ENCODE data around the gene MEMO1. TPM values are rescaled to one million over a fixed set of nuclear protein-coding genes. Genes with fewer than 3 reads are reported as not detected.

The MEMO1 gene
- total RNA-seq, 1 experiment from 2014 or later, result 44.7 TPM

DNA sequence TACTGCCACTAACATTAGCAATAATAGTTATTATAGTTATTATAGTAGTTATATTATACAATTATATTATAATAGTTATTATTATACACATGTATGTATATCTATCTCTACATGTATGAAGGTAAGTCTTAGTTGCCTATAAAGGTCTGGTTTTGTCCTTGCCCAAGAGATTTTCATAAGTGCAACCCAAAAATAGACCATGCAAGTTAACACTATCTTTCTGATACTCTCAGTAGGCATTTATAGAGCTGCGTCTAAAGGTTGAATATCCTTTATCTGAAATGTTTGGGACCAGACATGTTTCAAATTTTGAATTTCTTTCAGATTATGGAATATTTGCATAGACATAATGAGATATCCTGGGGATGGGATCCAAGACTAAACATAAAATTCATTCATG lies 175.4 kb downstream of the MEMO1 start:
- Histone ChIP-seq H3K36me3 (ENCODE audit: control insufficient read depth in 1 of 2, insufficient read depth in 2 of 2, low read length in 2 of 2) (no peaks in the 10 kb centered on the region), H4K20me1 (ENCODE audit: insufficient read depth) (no peaks in the 10 kb centered on the region), H3K4me3 (replicated peaks in 1 of 2; ENCODE audit: low read depth in 1 of 2, low read length in 2 of 2) (no peak overlapping the region), H3K9ac (ENCODE audit: low read length) (no peak overlapping the region), H3K27me3 (ENCODE audit: insufficient read depth, low read length) (no peaks in the 10 kb centered on the region), H3K27ac (ENCODE audit: low read depth, low read length) (no peak overlapping the region), H3K79me2 (ENCODE audit: insufficient read depth, low read length) (no peaks in the 10 kb centered on the region), H3K9me2 (ENCODE audit: insufficient read depth) (no peaks in the 10 kb centered on the region), H2AFZ (ENCODE audit: low read depth, low read length, poor library complexity, severe bottlenecking) (no peak overlapping the region), H3K9me3 (ENCODE audit: control insufficient read depth in 1 of 2, insufficient read depth in 1 of 2, low read depth in 1 of 2, low read length in 2 of 2) (no peaks in the 10 kb centered on the region), H3K4me1 (ENCODE audit: control insufficient read depth in 1 of 2, insufficient read depth in 2 of 2, low read length in 2 of 2) (no peaks in the 10 kb centered on the region), H3K4me2 (ENCODE audit: low read length) (no peak overlapping the region)
- no TSS peak for BruUV-seq (replicated peaks)
- ChIA-PET RAD21 (ENCODE audit: low non-redundant PET in 1 of 2, low total read pairs in 2 of 2, uncharacterized antibody in 2 of 2, unreplicated experiment in 2 of 2) (no interaction called here), CTCF (no interaction called here), POLR2A (no interaction called here)
- DNase-seq (ENCODE audit: low read depth, low spot score) (no peak), ATAC-seq (no peak)
- TF ChIP-seq, protein P1, sequence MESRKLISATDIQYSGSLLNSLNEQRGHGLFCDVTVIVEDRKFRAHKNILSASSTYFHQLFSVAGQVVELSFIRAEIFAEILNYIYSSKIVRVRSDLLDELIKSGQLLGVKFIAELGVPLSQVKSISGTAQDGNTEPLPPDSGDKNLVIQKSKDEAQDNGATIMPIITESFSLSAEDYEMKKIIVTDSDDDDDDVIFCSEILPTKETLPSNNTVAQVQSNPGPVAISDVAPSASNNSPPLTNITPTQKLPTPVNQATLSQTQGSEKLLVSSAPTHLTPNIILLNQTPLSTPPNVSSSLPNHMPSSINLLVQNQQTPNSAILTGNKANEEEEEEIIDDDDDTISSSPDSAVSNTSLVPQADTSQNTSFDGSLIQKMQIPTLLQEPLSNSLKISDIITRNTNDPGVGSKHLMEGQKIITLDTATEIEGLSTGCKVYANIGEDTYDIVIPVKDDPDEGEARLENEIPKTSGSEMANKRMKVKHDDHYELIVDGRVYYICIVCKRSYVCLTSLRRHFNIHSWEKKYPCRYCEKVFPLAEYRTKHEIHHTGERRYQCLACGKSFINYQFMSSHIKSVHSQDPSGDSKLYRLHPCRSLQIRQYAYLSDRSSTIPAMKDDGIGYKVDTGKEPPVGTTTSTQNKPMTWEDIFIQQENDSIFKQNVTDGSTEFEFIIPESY (IDR thresholded peaks at IDR 0.05; ENCODE audit: extremely low read depth, insufficient replicate concordance, low read length), result no peak
- TF ChIP-seq, protein P2, sequence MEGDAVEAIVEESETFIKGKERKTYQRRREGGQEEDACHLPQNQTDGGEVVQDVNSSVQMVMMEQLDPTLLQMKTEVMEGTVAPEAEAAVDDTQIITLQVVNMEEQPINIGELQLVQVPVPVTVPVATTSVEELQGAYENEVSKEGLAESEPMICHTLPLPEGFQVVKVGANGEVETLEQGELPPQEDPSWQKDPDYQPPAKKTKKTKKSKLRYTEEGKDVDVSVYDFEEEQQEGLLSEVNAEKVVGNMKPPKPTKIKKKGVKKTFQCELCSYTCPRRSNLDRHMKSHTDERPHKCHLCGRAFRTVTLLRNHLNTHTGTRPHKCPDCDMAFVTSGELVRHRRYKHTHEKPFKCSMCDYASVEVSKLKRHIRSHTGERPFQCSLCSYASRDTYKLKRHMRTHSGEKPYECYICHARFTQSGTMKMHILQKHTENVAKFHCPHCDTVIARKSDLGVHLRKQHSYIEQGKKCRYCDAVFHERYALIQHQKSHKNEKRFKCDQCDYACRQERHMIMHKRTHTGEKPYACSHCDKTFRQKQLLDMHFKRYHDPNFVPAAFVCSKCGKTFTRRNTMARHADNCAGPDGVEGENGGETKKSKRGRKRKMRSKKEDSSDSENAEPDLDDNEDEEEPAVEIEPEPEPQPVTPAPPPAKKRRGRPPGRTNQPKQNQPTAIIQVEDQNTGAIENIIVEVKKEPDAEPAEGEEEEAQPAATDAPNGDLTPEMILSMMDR (IDR thresholded peaks at IDR 0.05 in 2 of 3, conservative IDR thresholded peaks at IDR 0.05 in 1 of 3; ENCODE audit: borderline replicate concordance in 1 of 3, insufficient read depth in 1 of 3, low read depth in 2 of 3, low read length in 2 of 3), result no peak
- TF ChIP-seq, protein P3, sequence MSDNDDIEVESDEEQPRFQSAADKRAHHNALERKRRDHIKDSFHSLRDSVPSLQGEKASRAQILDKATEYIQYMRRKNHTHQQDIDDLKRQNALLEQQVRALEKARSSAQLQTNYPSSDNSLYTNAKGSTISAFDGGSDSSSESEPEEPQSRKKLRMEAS (IDR thresholded peaks at IDR 0.05), result no peak
- TF ChIP-seq, protein P4, sequence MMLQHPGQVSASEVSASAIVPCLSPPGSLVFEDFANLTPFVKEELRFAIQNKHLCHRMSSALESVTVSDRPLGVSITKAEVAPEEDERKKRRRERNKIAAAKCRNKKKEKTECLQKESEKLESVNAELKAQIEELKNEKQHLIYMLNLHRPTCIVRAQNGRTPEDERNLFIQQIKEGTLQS (IDR thresholded peaks at IDR 0.05), result no peak
- TF ChIP-seq ZFX (IDR thresholded peaks at IDR 0.05) (no peak), SIN3A (IDR thresholded peaks at IDR 0.05; ENCODE audit: low read depth) (no peak), ELF1 (IDR thresholded peaks at IDR 0.05; ENCODE audit: borderline replicate concordance, low read depth) (no peak)
- intact Hi-C loops (cut with micrococcal nuclease), result loop anchor here (10.0 kb wide), 2 partner anchors 141 to 1121 kb away; no protein-coding TSS in a partner anchor

All from HCT116 (cell line).